Left lobe of liver (tissue), 2 donors: ENCODE measurements around the gene ZNF117. TPM values are rescaled to one million over a fixed set of nuclear protein-coding genes. Genes with fewer than 3 reads are reported as not detected.
"Not testable (repeated sequence)": the region's sequence is repeated elsewhere in the genome, so short reads cannot be mapped to it uniquely, and the experiment has no call there.

ENCODE experiments used
- ATAC-seq: fragments of 200-7000 bp; cut with Tn5 transposase; one replicate; pipeline ENCODE4 v1.9.1; 2020; ENCODE audit warnings: mild to moderate bottlenecking, moderate library complexity
- DNase-seq: peaks from one replicate; pipeline ENCODE4 v3.0.0-alpha.2; 2020; ENCODE audit warnings: low spot score
- total RNA-seq: library from RNA; stranded (reverse); gene quantifications from one replicate; pipeline ENCODE4 v1.2.1, GENCODE V29; 2021
- donor health status: DM: no; HTN: no; CAD: no; lungs with moderate emphysema.
- donor health status: DM: no; HTN: yes; CAD: no.

Gene ZNF117
- total RNA-seq, 1 donor from 2014 or later, result 2.6 TPM

DNA sequence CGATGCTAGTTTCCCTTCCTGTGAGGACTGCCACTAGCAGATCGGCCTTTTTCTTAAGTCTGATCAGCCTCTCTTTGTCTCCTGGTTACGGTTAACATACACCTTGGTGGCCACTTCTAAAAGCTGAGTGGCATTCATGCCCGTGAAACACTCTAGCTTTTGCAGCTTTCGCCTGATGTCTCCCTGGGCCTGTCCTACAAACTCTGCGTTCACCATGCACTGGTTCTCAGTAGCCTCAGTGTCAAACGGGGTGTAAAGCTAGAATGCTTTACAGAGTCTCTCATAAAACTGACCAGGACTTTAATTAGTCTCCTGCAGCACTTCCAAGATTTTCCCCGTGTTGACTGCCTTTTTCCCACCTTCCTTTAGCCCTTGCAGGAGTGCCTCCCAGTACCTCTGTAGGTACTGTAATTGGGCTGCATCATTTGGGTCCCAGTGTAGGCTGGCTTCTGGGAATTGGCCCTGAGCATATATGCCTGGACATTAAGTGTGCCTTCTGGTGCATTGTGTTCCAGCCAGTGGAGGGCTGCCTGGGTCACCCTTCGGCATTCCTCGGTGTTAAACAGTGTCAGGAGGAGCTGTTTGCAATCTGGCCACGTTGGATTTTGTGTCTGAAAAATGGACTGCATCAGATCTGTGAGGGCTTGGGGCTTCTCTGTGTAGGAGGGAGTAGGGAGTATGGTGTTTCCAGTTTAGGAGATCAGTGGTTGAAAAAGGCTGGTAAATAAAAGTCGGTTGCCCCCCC, 6.5 kb upstream of the ZNF117 start:
- no peak for ATAC-seq
- no peak for DNase-seq

GRCh38 chr7:64996305-64996704, 5.5 kb upstream of the ZNF117 start:
- no peak for ATAC-seq
- DNase-seq, result no peak

DNA sequence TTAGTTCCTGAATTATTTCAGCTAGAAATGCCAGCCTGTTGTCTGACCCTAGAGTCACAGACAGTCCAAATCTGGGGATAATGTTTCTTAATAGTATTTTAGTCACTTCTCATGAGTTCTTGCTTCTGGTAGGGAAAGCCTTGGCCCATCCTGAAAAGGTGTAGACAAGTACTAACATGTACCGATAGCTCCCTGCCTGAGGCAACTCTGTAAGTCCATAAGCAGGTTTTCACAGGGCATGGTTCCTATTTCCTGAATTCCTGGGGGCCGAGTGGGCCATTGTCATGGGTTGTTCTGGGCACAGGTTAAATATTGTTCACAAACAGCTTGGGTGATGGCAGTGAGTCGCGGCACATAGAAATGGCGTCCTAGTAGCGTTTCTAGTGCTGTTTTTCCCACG, 3.1 kb upstream of the ZNF117 start:
- no peak for DNase-seq

DNA sequence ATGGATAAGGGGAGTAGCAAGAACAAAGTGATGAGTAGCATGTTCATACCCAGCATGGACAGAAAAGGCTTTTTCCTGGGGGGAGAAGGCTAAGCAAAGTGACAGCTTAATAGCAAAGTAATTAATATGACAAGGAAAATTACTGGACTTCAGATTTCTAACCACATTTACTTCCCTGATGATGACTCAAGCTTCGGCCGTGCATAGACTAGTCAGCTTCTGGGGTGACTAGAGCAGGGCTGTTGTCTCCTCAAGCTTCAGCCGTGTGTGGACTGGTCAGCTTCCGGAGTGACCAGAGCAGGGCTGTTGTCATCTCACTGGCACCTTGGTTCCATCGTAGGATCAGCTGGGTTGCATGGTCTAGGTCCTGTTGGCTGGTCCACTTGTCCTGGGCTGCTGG, 2.1 kb upstream of the ZNF117 start:
- no peak for DNase-seq

More for the DNA sequence above, 3.1 kb upstream of the ZNF117 start:
- ATAC-seq, result no peak

GRCh38 chr7:64990216-64990615, 620 bp downstream of the ZNF117 start:
- ATAC-seq (no peak), DNase-seq (no peak)

More for the DNA sequence above, 2.1 kb upstream of the ZNF117 start:
- ATAC-seq, result no peak

GRCh38 chr7:64978497-64979203, 12.2 kb downstream of the ZNF117 start:
- ATAC-seq (no peak), DNase-seq (no peak)

- ATAC-seq (no peak), DNase-seq (no peak)
Measured at GRCh38 chr7:64965594-64965993, 25.2 kb downstream of the ZNF117 start.

DNA sequence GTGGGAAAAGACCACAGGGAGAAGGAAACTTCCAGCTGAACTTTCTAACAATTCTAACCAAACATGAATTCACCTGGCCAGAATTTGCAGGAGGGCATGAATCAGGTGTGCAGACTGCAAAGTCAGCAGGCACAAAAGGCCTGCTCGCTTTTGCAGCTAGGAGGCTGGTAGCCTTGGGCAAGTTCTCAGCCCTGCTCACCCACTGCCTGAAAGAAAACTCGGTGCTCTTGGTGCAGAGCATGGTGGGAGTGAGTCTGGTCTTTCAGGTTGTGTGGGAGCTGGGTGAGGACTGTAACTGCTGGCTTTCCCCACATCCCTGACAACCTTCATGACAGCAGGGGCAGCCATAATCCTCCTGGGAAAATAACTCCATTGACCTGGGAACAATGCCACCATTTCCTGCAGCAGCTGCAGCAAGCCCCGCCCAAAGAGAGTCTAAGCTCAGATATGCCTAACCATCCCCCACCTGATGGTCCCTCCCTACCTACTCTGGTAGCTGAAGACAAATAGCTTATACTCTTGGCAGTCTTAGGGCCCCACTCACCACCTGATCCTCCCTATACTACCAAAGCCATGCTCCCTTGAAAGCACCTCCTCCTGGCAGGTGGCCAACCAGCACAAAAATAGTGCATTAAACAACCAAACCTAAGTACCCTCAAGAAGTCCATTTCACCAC, 31.6 kb downstream of the ZNF117 start:
- no peak for ATAC-seq
- DNase-seq, result no peak

DNA sequence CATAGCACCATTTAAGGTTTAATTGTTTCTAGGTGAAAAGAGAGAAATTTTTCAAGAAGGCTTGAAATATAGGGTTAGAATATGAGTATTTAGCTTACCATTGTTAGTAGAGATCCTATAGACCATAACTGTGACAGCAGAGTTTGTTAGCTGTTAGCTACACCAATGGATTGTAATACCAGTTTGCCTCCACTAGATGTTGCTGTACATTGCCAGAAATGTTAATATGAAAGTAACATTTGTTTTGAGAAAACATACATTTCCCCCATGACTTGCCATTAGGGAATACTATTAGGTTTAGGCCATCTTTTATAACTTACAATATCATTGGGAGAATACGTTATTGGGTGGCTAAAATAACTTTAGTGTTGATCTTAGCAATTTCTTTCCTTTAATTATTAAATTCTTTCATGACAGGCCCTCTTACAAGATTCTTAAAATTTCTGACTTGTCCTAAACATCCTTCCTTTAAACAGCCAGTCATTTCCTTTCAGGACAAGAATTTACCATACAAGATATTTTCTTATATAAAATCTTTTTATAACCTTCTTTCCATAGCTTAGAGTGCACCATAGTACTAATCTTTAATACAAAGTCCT, 39.5 kb downstream of the ZNF117 start:
- DNase-seq (no peak), ATAC-seq (peak; percentile 93)

DNA sequence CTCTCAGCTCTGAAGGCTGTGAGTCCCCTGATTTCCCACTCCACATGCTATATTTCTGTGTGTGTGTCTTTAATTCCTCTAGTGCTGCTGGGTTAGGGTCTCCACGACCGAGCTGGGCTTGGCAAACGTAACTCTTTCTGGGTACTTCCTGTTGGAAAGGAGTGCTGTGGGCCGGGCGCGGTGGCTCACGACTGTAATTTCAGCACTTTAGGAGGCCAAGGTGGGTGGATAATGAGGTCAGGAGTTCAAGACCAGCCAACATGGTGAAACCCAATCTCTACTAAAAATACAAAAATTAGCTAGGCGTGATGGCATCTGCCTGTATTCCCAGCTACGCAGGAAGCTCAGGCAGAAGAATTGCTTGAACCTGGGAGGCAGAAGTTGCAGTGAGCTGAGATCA, 40.2 kb downstream of the ZNF117 start:
- DNase-seq, ATAC-seq: not testable (repeated sequence)

GRCh38 chr7:64948774-64949173, 42.1 kb downstream of the ZNF117 start:
- not testable (repeated sequence) for ATAC-seq, DNase-seq

DNA sequence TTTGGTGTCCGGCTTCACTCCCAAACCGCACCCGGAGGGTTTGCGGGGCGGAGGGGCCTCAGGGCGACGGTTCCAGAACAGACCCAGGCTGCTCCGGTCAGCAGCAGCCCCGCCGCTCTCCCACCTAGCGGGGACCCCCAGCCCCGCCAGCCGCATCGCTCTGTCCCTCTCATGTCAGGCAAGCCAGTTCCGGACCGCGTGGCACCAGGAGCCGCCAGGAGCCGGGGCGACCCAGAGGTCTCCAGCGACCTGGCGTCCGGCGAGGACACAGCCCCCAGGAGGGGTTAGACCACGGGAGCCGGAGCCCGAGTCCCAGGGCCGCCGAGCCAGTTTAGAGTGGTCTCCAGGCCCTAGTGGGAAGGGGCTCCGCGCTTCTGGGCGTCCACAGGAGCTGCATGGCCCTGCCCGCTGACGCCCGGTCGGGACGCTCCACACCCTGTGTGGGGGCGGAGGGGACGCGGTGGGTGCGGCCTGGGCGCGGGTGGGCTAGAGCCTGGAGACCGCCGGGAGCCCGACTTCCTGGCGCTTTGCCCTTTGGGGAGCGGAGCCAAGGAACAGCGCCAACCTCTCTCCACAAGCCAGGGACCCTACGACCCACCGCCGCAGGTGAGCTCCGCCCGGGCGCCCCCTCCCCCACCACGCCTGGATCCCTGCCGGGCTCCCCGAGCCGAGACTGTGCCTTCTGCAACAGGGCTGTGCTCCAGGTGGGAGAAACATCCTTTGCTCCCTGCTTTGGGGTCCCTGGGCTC, 43.4 kb downstream of the ZNF117 start:
- ATAC-seq (peak; percentile 23), DNase-seq (no peak)

DNA sequence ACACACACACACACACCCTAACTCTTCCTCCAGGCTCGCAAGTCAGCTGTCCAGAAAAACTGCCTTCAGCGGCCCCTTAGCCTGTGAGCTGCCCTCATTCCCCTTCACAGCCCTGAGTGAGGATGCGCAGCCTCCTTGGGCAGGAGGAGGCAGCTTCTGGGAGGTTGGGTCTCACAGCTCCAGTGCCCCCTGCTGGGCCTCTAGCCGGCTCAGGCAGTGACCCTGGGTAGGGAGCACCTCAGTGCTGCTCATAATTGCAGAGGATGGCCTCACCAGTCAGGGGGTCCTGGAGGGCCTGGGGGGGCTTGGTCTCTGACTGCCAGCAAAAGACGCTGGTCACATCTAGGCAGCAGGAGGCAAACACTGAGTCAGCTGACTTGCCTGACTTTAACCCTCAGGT, 44.1 kb downstream of the ZNF117 start:
- ATAC-seq (peak; percentile 14), DNase-seq (no peak)

GRCh38 chr7:64945503-64946175, 45.2 kb downstream of the ZNF117 start:
- ATAC-seq (peak; percentile 61), DNase-seq (no peak)

- DNase-seq, ATAC-seq: not testable (repeated sequence)
Measured at GRCh38 chr7:64944667-64945502, 46.0 kb downstream of the ZNF117 start.

- DNase-seq, ATAC-seq: not testable (repeated sequence)
Measured at GRCh38 chr7:64940021-64940420, 50.8 kb downstream of the ZNF117 start.

- DNase-seq, result no peak
- ATAC-seq, result no peak
Measured at GRCh38 chr7:64938540-64938939, 52.3 kb downstream of the ZNF117 start.

GRCh38 chr7:64934478-64934877, 56.4 kb downstream of the ZNF117 start:
- ATAC-seq (no peak), DNase-seq (no peak)
